Measurements from ENCODE around the gene MRPL55.

MRPL55 gene

GRCh38 chr1:228139406-228139930 is 30.4 kb upstream of the MRPL55 start:
- peak overlapping the region; percentile 98 for H3K4me3 ChIP-seq (ENCODE audit: control insufficient read depth, low read depth, low read length)
- no peak for TF ChIP-seq CTCF (IDR thresholded peaks at IDR 0.05; ENCODE audit: control insufficient read depth, insufficient read depth, low read depth, low read length, missing control alignments)
- no peak for DNase-seq (ENCODE audit: low read depth)

GRCh38 chr1:228136901-228137300 is 27.8 kb upstream of the MRPL55 start:
- no peak overlapping the region for H3K4me3 ChIP-seq (ENCODE audit: control insufficient read depth, low read depth, low read length)
- DNase-seq (ENCODE audit: low read depth) = no peak
- no peak for TF ChIP-seq CTCF (IDR thresholded peaks at IDR 0.05; ENCODE audit: control insufficient read depth, insufficient read depth, low read depth, low read length, missing control alignments)

GRCh38 chr1:228134591-228134990 is 25.5 kb upstream of the MRPL55 start:
- no peak for TF ChIP-seq CTCF (IDR thresholded peaks at IDR 0.05; ENCODE audit: control insufficient read depth, insufficient read depth, low read depth, low read length, missing control alignments)
- H3K4me3 ChIP-seq (ENCODE audit: control insufficient read depth, low read depth, low read length) = no peak overlapping the region
- DNase-seq (ENCODE audit: low read depth) = no peak

- H3K4me3 ChIP-seq (ENCODE audit: control insufficient read depth, low read depth, low read length) = no peak overlapping the region
- DNase-seq (ENCODE audit: low read depth) = no peak
- TF ChIP-seq CTCF (IDR thresholded peaks at IDR 0.05; ENCODE audit: control insufficient read depth, insufficient read depth, low read depth, low read length, missing control alignments) = no peak
Measured at GRCh38 chr1:228131766-228132165, 22.7 kb upstream of the MRPL55 start.

GRCh38 chr1:228125185-228125584 is 16.1 kb upstream of the MRPL55 start:
- H3K4me3 ChIP-seq (ENCODE audit: control insufficient read depth, low read depth, low read length) = no peak overlapping the region
- TF ChIP-seq CTCF (IDR thresholded peaks at IDR 0.05; ENCODE audit: control insufficient read depth, insufficient read depth, low read depth, low read length, missing control alignments) = no peak
- no peak for DNase-seq (ENCODE audit: low read depth)

GRCh38 chr1:228123505-228123904 is 14.4 kb upstream of the MRPL55 start:
- TF ChIP-seq CTCF (IDR thresholded peaks at IDR 0.05; ENCODE audit: control insufficient read depth, insufficient read depth, low read depth, low read length, missing control alignments) = no peak

More at GRCh38 chr1:228123505-228123904, 14.4 kb upstream of the MRPL55 start:
- H3K4me3 ChIP-seq (ENCODE audit: control insufficient read depth, low read depth, low read length) = no peak overlapping the region
- DNase-seq (ENCODE audit: low read depth) = no peak
